Lung (tissue), 12 donors: ENCODE results near the gene C1QL4. TPM values are rescaled to one million over a fixed set of nuclear protein-coding genes. Genes with fewer than 3 reads are reported as not detected.

Experiments
- ATAC-seq: fragments of 200-7000 bp; cut with Tn5 transposase; one replicate; pipeline ENCODE4 v1.9.1; 2020; ENCODE audit warnings: moderate number of reproducible peaks; ENCODE audit not compliant: insufficient read depth, low FRiP score
- DNase-seq, 3 donors: peaks; one replicate each; pipeline ENCODE4 v3.0.0-alpha.2; 2013 to 2017
- H3K27ac ChIP-seq, 2 donors: one replicate each; pipeline ENCODE4 v1.5.1; 2013; ENCODE audit warnings: mild to moderate bottlenecking in 2 of 2, moderate library complexity in 2 of 2, control low read depth in 1 of 2, inconsistent platforms in 1 of 2, low read depth in 1 of 2, low read length in 1 of 2
- H3K27me3 ChIP-seq, 3 donors: one replicate each; pipeline ENCODE4 v1.5.1; 2013; ENCODE audit warnings: low read length in 2 of 3; ENCODE audit not compliant: control insufficient read depth in 3 of 3, insufficient read depth in 3 of 3
- H3K36me3 ChIP-seq, 4 donors: one replicate each; pipeline ENCODE4 v1.5.1; 2013; ENCODE audit warnings: low read length in 4 of 4, mild to moderate bottlenecking in 1 of 4, moderate library complexity in 1 of 4; ENCODE audit not compliant: control insufficient read depth in 4 of 4, insufficient read depth in 4 of 4
- H3K4me1 ChIP-seq, 5 donors: one replicate each; pipeline ENCODE4 v1.5.1; 2013; ENCODE audit warnings: low read length in 5 of 5, mild to moderate bottlenecking in 2 of 5, moderate library complexity in 1 of 5; ENCODE audit not compliant: control insufficient read depth in 5 of 5, insufficient read depth in 5 of 5
- H3K4me3 ChIP-seq: one replicate; pipeline ENCODE4 v1.5.1; 2013; ENCODE audit warnings: mild to moderate bottlenecking, control low read depth, moderate library complexity
- H3K9ac ChIP-seq, 2 donors: one replicate each; pipeline ENCODE4 v1.5.1; 2013; ENCODE audit warnings: low read length in 2 of 2, control low read depth in 1 of 2; ENCODE audit not compliant: insufficient read depth in 1 of 2
- H3K9me3 ChIP-seq, 4 donors: one replicate each; pipeline ENCODE4 v1.5.1; 2013; ENCODE audit warnings: low read length in 3 of 4, mild to moderate bottlenecking in 1 of 4, moderate library complexity in 1 of 4; ENCODE audit not compliant: control insufficient read depth in 4 of 4, insufficient read depth in 3 of 4
- WGBS, 2 donors: extraction: QIAGEN DNeasy Blood & Tissue Kit; methylation state at CpG; one replicate each; pipeline ENCODE4 v1.1.7; 2013; 5-methylcytosine and 5-hydroxymethylcytosine counted together
- polyA plus RNA-seq, 2 donors: library from polyadenylated mRNA; stranded (reverse); fragments of 200-250 nt; gene quantifications; one replicate each; pipeline ENCODE4 v1.2.1, GENCODE V29; 2013
- total RNA-seq, 2 donors: library from RNA; depleted of rRNA in 1 of 2; stranded (reverse); fragments of >200 nt in 1 of 2; gene quantifications; one replicate each; pipeline ENCODE4 v1.2.1, GENCODE V29; 2014 to 2021
- TF ChIP-seq, protein P1 (sequence below): IDR thresholded peaks from 2 replicates; pipeline ENCODE4 v1.5.1; 2012; ENCODE audit warnings: mild to moderate bottlenecking; ENCODE audit errors: control extremely low read depth, extremely low read depth
- donor health status: control.
- donor health status: control.
- donor health status: Bipolar disorder and iron deficiency.
- donor health status: healthy.
- donor health status: DM: yes; HTN: yes; CAD: no.

C1QL4 gene
- total and polyA plus RNA-seq, 4 donors: 0.06 TPM; not detected in 3

GRCh38 chr12:49335955-49336644 lies 888 bp downstream of the C1QL4 start:
- DNase-seq (no peak), ATAC-seq (no peak)
- Histone ChIP-seq H3K4me1 (peaks cover 0 to 14% (median 5%) of the 10 kb centered on the region in 5 donors), H3K36me3 (no peaks in the 10 kb centered on the region), H3K4me3 (no peak overlapping the region), H3K27me3 (peaks cover 7 to 75% (median 63%) of the 10 kb centered on the region in 3 donors), H3K9me3 (peaks cover 0 to 3% (median 0%) of the 10 kb centered on the region in 4 donors), H3K9ac (no peak overlapping the region), H3K27ac (no peak overlapping the region)
- 8 to 13% methylated on average over 63 to 72 of the region's 72 CpGs for whole genome bisulfite sequencing, 2 donors
- TF ChIP-seq, protein P1, sequence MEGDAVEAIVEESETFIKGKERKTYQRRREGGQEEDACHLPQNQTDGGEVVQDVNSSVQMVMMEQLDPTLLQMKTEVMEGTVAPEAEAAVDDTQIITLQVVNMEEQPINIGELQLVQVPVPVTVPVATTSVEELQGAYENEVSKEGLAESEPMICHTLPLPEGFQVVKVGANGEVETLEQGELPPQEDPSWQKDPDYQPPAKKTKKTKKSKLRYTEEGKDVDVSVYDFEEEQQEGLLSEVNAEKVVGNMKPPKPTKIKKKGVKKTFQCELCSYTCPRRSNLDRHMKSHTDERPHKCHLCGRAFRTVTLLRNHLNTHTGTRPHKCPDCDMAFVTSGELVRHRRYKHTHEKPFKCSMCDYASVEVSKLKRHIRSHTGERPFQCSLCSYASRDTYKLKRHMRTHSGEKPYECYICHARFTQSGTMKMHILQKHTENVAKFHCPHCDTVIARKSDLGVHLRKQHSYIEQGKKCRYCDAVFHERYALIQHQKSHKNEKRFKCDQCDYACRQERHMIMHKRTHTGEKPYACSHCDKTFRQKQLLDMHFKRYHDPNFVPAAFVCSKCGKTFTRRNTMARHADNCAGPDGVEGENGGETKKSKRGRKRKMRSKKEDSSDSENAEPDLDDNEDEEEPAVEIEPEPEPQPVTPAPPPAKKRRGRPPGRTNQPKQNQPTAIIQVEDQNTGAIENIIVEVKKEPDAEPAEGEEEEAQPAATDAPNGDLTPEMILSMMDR: no peak

GRCh38 chr12:49335118-49335954 lies 1.7 kb downstream of the C1QL4 start:
- Histone ChIP-seq H3K4me1 (peaks cover 0 to 14% (median 5%) of the 10 kb centered on the region in 5 donors), H3K9me3 (peaks cover 0 to 3% (median 0%) of the 10 kb centered on the region in 4 donors), H3K9ac (no peak overlapping the region), H3K27ac (no peak overlapping the region), H3K36me3 (peaks cover 0 to 3% (median 0%) of the 10 kb centered on the region in 4 donors), H3K27me3 (peaks cover 7 to 68% (median 56%) of the 10 kb centered on the region in 3 donors), H3K4me3 (no peak overlapping the region)
- ATAC-seq: no peak
- no peak for DNase-seq
- TF ChIP-seq, protein P1: no peak
- 44 to 60% methylated on average over 16 of the region's 16 CpGs for WGBS, 2 donors

- no peak for DNase-seq
- peaks cover 7 to 62% (median 50%) of the 10 kb centered on the region in 3 donors for H3K27me3 ChIP-seq
Observed at GRCh38 chr12:49334681-49335080, 2.3 kb downstream of the C1QL4 start.

More at GRCh38 chr12:49334681-49335080, 2.3 kb downstream of the C1QL4 start:
- Histone ChIP-seq H3K9ac (no peak overlapping the region), H3K27ac (no peak overlapping the region), H3K36me3 (peaks cover 0 to 7% (median 0%) of the 10 kb centered on the region in 4 donors), H3K9me3 (peaks cover 0 to 3% (median 0%) of the 10 kb centered on the region in 4 donors), H3K4me1 (peaks cover 0 to 14% (median 5%) of the 10 kb centered on the region in 5 donors), H3K4me3 (no peak overlapping the region)
- TF ChIP-seq, protein P1: no peak
- WGBS, 2 donors: 47 to 56% methylated on average over 12 of the region's 12 CpGs
- ATAC-seq: no peak
